ENCODE results near the gene HABP2. TPM values are rescaled to one million over a fixed set of nuclear protein-coding genes. Genes with fewer than 3 reads are reported as not detected.

HABP2 gene
- total and polyA plus RNA-seq, 2 of the 4 experiments (the other 2 are of a cell fraction) = not detected

- Histone ChIP-seq H3K23ac (ENCODE audit: low read depth, low read length) (no peak overlapping the region), H2AK5ac (ENCODE audit: low read depth, low read length) (no peak overlapping the region), H4K91ac (ENCODE audit: insufficient read depth, low read depth, low read length) (no peak overlapping the region), H3K36me3 (ENCODE audit: control insufficient read depth, insufficient read depth, low read length) (no peaks in the 10 kb centered on the region), H3K4ac (ENCODE audit: low read depth, low read length) (no peak overlapping the region), H3K4me2 (ENCODE audit: low read depth, low read length) (no peak overlapping the region), H2BK15ac (ENCODE audit: low read depth, low read length) (no peak overlapping the region), H3K9me3 (ENCODE audit: control insufficient read depth, insufficient read depth, low read length) (no peaks in the 10 kb centered on the region), H4K8ac (ENCODE audit: low read depth in 2 of 2, low read length in 2 of 2) (no peak overlapping the region), H2BK120ac (ENCODE audit: low read depth, low read length) (no peak overlapping the region), H2BK20ac (ENCODE audit: low read depth, low read length) (no peak overlapping the region), H3K9ac (ENCODE audit: low read depth, low read length) (no peak overlapping the region), H3K18ac (ENCODE audit: low read depth, low read length) (no peak overlapping the region), H4K5ac (ENCODE audit: low read depth, low read length) (no peak overlapping the region), H3K79me1 (ENCODE audit: low read depth in 1 of 2, low read length in 2 of 2) (no peaks in the 10 kb centered on the region), H3K56ac (ENCODE audit: extremely low read depth, insufficient read depth, low read length) (no peak overlapping the region), H3K4me3 (ENCODE audit: insufficient read depth, low read depth, low read length) (no peak overlapping the region), H3K27me3 (ENCODE audit: control insufficient read depth, insufficient read depth, low read length) (0 out of 2 replicates have a peak, but pooled peaks cover 2% of the 10 kb centered on the region), H2AK9ac (replicated peaks; ENCODE audit: low read depth, low read length, poor library complexity) (no peak overlapping the region), H3K27ac (ENCODE audit: insufficient read depth, low read length) (no peak overlapping the region), H3K14ac (replicated peaks; ENCODE audit: low read depth, low read length) (no peak overlapping the region), H3K9me1 (ENCODE audit: insufficient read depth, low read length) (no peaks in the 10 kb centered on the region), H2AFZ (replicated peaks; ENCODE audit: low read length, poor library complexity) (no peak overlapping the region), H3K4me1 (ENCODE audit: control insufficient read depth, insufficient read depth, low read length) (no peaks in the 10 kb centered on the region), H4K20me1 (ENCODE audit: insufficient read depth, low read length) (no peaks in the 10 kb centered on the region), H2BK5ac (ENCODE audit: low read depth, low read length, poor library complexity, severe bottlenecking) (no peak overlapping the region)
- dilution Hi-C loops (cut with HindIII; ENCODE audit: low sequenced_read_pairs, unreplicated experiment) = no loop called here
- DNase-seq = no peak
- in situ Hi-C loops (cut with MboI; ENCODE audit: low sequenced_read_pairs) = no loop called here
- no CpG with 5 or more reads among the region's 3 CpGs for WGBS, 2 experiments (ENCODE audit: extremely low coverage in 2 of 2, insufficient read length in 1 of 2)
- intact Hi-C loops (cut with micrococcal nuclease) = no loop called here
- ChIA-PET CTCF (no interaction called here), POLR2A (ENCODE audit: unreplicated experiment) (no interaction called here)
- no TSS peak for BruUV-seq (replicated peaks)
- ATAC-seq (ENCODE audit: low read depth) = no peak
- TF ChIP-seq MXI1 (IDR thresholded peaks at IDR 0.05; ENCODE audit: borderline replicate concordance, low read depth, low read length) (no peak), CEBPB (IDR thresholded peaks at IDR 0.05; ENCODE audit: low read depth, low read length) (no peak)
These were observed 34.4 kb upstream of the HABP2 start for GRCh38 chr10:113518415-113518814.

Data from IMR-90 (cell line).